NCI-H2196 (cell line): ENCODE measurements around the gene RARS2.
"Not testable (repeated sequence)": the region's sequence is repeated elsewhere in the genome, so short reads cannot be mapped to it uniquely, and the experiment has no call there.

Source experiments
- DNase-seq: peaks from one replicate; lab custom pipeline; 2025; ENCODE audit not compliant: unreplicated experiment; lab: John Stamatoyannopoulos, UW

Gene RARS2, protein sequence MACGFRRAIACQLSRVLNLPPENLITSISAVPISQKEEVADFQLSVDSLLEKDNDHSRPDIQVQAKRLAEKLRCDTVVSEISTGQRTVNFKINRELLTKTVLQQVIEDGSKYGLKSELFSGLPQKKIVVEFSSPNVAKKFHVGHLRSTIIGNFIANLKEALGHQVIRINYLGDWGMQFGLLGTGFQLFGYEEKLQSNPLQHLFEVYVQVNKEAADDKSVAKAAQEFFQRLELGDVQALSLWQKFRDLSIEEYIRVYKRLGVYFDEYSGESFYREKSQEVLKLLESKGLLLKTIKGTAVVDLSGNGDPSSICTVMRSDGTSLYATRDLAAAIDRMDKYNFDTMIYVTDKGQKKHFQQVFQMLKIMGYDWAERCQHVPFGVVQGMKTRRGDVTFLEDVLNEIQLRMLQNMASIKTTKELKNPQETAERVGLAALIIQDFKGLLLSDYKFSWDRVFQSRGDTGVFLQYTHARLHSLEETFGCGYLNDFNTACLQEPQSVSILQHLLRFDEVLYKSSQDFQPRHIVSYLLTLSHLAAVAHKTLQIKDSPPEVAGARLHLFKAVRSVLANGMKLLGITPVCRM

DNA sequence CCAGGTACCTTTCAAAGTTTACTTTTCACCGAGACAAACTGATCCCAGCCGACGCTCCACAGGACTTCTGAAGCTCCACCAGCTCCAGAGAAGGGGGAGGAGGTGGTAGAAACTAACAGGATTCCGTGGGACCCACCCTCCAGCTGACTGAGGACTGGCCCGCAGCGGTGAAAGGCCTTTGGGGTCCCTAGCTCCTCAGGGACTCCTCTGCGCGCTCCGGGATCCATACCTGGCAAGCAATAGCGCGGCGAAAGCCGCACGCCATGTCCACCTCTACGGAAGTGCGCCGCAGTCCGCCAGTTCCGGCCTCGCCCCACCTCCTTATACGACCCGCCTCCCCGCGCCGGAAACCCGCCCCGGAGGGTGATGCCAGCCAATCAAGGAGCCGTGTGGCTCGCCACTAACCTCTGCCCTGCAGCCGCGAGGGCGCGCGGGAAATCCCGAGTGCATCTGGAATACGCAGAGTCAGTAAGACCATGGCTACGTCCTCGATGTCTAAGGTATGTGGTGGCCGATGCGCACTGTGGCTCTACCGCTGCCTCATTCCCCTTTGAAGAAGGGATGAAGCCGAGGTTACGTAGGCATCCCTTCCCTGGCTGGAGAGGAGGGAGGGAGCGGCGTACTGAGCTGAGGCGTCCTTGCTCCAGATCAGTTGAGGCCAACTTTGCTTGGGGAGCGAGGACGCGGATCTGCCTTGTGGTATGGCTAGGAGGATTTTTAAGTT is at the start of gene RARS2, which contains the start of gene ORC3:
TSS of gene RARS2 (minus strand) at position 295 of the 724 bp plus-strand sequence. CDS start at position 265, 30 bp downstream.
TSS of gene ORC3 (plus strand) at position 443 of the 724 bp plus-strand sequence. CDS start at position 477, 34 bp downstream.
- peak; percentile 95 for DNase-seq

GRCh38 chr6:87639373-87639772 is 49.6 kb upstream of the RARS2 start:
- DNase-seq = no peak

DNA sequence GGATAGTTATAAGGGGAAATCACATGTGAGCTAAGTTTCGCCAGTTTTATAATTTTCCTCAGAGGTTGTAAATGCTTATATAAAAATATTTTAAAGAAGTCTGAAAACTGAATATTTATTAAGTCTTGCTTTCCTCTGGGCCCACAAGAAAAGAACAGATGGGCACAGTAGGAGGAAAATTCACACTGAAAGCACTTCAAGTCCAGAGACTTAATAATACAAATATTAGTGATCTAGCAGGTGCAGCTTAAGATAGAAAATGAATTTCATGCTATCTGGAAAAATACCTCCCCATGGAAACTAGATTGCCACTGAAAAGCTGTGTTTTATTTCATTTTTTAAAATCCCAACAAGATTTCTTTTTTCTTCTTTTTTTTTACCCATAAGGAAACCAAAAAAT is 47.3 kb upstream of the RARS2 start:
- DNase-seq = no peak

DNA sequence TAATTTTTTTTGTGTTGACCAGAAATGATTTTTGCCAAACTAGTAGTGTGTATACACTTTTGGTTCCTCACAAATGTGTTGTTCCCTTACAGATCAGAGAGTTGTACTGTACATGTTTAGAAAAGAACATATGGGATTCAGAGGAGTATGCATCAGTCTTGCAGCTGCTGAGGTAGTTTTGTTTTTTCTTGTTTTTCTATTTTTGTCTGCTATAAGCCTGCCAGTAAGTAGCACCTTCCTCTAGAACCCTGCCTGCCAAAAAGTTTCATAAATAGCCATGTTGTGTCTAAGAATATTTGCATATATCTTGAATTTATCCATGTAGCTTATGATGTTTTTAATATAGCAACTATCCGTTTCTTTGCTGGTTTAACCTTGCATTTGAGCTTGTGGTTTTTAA is 46.5 kb upstream of the RARS2 start:
- no peak for DNase-seq

- no peak for DNase-seq
Observed at GRCh38 chr6:87633851-87634250, 44.1 kb upstream of the RARS2 start.

DNA sequence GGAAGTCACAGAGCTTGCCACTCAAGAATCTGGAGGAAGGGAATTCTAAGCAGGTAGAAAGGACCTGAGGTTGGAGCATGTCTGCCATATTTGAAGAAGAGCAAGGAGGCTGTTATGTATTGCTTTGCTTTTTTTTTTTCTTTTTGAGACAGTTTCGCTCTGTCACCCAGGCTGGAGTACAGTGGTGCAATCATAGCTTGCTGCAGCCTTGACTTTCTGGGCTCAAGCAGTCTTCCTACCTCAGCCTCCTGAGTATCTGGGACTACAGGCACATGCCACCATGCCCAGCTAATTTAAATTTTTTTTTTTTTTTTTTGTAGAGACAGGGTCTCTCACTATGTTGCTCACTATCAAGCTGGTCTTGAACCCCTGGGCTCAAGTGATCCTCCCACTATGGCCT is 41.0 kb upstream of the RARS2 start:
- no peak for DNase-seq

GRCh38 chr6:87628881-87629280 is 39.1 kb upstream of the RARS2 start:
- no peak for DNase-seq

DNA sequence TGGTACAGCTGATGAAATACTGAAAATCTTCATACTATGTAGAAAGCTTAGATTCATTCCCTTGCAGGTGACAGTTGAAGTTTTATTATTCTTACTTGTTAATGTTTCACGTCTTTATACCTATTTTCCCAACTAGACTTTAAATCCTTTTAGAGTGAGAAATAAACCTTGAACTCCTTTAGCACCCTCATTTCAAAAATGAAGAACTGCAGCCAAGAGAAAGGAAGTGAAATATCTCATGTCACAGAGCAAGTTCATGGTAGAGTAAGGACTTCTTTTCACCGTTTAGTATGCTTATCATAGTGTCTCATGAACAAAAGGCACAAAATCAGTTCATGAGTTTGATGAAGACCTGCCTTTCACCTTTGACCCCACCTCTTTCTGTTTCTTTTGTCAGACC is 38.6 kb upstream of the RARS2 start:
- no peak for DNase-seq

DNA sequence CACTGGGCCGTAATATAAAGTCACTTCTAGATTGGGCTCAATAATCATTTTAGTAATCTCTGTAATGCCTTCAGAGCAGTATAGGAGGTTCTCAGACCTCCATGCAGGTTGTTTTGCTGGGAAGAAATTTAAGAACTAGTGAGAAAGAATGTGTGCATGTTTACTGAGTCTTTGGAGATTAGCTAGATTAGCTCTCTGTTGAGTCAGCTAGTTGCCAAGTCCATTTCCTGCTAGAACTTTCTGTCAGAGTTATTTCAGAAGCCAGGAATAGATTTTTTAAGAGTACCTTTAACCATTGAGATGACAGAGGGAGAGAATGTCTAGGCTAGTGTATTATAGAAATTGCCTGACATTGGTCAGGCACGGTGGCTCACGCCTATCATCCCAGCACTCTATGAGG is 33.5 kb upstream of the RARS2 start:
- no peak for DNase-seq

GRCh38 chr6:87618531-87618930 is 28.7 kb upstream of the RARS2 start:
- DNase-seq = no peak

GRCh38 chr6:87617405-87617804 is 27.6 kb upstream of the RARS2 start:
- no peak for DNase-seq

GRCh38 chr6:87613018-87613417 is 23.2 kb upstream of the RARS2 start:
- not testable (repeated sequence) for DNase-seq

- DNase-seq = no peak
Observed at GRCh38 chr6:87608802-87609201, 19.0 kb upstream of the RARS2 start.

DNA sequence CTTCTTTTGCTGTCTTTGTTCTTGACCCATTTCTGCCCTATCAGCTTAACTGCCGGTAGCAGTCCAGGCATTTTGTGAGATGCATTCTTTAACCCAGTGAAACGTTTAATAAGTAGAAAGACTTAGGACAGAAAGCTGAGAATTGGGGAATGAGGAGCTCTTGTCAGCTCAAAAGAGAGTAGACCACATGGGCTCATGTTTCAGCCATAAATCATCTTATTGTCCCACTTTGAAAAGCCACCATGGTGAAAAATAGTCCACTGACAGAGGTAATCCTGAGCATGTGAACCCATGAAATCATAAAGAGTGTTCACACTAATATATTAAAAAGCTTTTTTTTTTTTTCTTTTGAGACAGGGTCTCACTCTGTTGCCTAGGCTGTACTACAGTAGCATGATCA is 16.4 kb upstream of the RARS2 start:
- DNase-seq = no peak

DNA sequence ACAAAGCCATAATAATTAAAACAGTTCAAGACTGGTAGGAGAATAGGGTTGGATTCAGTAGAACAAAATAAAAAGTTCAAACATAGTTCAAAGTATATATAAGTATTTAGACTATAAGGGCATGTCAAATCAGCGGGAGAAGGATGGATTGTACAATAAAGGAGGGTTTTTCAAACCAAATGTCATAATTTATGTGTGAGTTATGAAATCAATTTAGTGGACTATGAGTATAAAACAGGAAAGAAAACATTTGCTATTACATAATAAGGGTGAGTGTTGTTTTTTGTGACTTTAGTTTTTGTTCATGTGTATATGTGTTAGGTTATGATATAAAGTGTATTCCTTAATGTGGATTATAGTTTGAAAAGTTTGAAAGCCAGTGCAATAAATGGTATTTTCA is 10.8 kb upstream of the RARS2 start:
- DNase-seq = no peak

GRCh38 chr6:87590990-87591389 is 1.2 kb upstream of the RARS2 start:
- DNase-seq = no peak

DNA sequence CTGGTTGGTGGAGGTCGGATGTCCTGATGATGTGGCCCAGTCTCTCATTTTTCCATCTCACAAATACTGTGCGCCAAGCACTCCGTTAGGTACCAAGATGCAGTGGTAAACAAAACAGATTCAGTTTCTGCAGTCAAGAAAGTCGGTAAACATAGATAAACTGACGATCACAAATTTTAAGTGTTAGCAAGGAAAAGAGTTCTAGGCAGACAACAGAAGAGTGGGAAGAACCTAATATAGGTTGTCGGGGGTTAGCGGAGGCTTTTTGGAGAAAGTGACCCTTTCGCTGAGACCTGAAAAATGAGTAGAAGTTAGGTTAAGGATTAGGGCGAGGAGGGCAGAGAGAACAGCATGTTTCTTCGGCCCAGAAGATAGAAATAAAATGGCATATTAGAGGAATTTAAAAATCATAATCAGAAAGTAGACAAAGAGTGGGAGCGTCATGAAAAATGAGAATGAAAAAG is 662 bp upstream of the RARS2 start:
- DNase-seq = no peak

DNA sequence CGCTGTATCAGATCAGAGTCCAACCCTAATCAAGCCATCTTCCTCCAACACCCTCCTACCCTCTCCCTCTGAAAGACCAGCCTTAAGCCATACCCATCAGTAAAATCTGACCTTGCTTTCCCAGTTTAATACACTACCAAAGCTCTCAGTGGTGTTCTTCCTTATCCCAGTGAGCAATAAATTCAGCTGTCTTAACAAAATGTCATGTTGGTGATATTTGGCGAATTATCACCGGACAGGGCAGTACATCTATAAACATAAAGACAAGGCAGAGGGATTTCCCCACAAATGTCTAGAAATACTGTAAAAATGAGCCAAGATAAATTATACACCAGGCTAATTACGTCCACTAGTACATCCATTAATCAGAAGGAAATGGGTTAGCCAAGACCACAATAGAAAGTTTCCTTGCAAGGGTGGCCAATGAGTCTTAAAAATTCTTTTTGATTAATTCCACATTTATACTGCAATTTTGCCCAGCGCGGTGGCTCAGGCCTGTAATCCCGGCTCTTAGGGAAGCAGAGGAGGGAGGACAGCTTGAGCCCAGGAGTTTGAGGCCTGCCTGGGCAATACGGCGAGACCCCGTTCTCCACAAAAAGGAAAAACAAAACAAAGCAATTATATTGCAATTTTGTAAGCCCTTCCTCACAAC is 905 bp downstream of the RARS2 start:
- no peak for DNase-seq

- no peak for DNase-seq
Observed at GRCh38 chr6:87586371-87587077, 3.3 kb downstream of the RARS2 start.

GRCh38 chr6:87583822-87584221 is 6.0 kb downstream of the RARS2 start:
- no peak for DNase-seq

DNA sequence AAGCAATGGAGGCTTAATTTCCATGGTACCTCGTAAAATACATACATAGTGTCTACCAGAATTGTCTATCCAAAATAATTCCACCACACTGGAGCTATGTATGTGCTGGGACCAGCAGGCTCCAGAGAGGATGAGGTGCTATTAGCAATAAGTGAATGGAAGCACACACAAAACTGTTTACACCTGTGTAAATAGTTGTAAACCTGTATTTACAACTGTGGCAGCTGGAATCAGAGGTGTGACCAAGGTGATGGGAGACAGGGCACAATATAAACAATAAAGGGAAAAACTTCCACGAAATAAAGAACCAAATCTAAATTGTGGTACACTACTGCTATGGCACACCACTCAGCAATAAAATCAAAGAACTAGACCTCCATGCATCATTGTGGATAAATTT is 14.4 kb downstream of the RARS2 start:
- peak; percentile 34 for DNase-seq
